ENCODE data around the gene OSBPL2. TPM values are rescaled to one million over a fixed set of nuclear protein-coding genes. Genes with fewer than 3 reads are reported as not detected.

Gene OSBPL2
- total RNA-seq, 2 donors from 2014 or later = 91.6 to 99.5 TPM

DNA sequence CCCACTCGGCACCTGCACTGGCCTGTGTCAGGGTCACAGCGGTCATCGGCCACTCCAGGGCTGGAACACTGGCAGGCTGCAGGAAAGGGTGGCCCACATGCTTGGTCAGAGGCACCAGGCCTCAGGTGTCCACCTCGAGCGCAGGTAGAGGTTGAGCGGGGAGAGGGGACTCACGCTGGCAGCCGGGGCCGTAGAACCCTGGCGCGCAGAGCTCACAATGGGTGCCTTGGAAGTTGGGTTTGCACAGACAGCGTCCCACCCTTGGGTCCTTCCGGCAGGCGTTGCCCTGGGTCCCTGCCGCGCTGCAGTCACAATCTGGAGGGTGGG lies 99.9 kb downstream of the OSBPL2 start:
- DNase-seq (no peak), ATAC-seq (no peak)
- intact Hi-C loops (cut with DNase I, micrococcal nuclease) = no loop called here

DNA sequence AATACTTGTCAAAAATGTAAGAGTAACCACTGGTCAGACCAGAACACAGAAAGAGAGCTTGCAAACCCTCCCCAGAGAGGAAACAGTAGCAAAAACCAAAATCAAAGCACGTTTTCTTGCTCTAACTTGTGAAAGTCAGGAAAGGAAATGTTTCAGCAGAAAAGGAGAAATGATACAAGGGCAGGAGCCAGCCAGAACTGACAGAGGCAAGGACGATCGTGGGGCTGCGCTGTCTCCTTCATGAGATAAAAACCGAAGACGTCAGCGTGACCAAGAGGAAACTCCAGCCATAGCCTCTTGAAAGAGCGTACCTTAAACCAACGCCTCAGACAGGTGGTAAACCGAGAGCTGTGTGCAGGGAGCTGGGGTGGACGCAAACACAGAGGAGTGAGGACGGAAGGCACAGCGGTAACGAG lies 101.3 kb downstream of the OSBPL2 start:
- ATAC-seq (no peak), DNase-seq (no peak)
- intact Hi-C loops (cut with DNase I, micrococcal nuclease) = no loop called here

DNA sequence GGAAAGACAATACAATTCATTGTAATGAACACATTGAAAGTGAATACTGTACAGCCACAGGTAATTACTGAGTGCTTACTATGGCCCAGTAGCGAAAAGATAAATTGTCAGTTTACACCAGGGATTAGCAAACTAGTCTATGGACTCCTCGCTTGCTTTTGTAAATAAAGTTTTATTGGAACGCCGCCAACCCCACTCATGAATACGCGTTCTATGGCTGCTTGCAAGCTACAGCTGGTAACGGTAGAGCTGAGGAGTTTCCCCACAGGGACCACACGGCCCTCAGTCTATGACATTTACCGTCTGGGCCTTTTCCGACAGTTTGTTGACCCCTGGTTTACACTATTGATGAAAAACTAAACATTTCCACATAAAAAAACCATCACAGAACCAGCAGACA lies 104.6 kb downstream of the OSBPL2 start:
- DNase-seq = no peak
- ATAC-seq = no peak
- intact Hi-C loops (cut with DNase I, micrococcal nuclease) = no loop called here

DNA sequence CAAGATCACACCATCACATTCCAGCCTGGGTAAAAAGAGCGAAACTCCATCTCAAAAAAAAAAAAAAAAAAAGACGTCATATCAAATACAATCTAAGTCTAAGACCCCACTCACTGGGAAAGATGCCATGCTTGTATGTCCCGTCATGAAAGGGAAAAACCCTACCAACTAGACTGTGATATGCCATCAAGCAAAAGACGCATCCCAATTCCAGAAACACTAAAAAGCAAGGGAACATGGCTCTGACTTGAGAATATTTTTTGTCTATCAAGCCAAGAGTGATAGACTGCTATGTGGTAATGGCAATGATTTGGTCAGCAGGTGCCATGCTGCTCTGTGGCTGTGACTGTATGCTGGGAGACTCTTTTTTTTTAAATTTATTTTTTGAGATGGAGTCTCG lies 105.8 kb downstream of the OSBPL2 start:
- DNase-seq (no peak), ATAC-seq (no peak)
- intact Hi-C loops (cut with DNase I, micrococcal nuclease) = no loop called here

DNA sequence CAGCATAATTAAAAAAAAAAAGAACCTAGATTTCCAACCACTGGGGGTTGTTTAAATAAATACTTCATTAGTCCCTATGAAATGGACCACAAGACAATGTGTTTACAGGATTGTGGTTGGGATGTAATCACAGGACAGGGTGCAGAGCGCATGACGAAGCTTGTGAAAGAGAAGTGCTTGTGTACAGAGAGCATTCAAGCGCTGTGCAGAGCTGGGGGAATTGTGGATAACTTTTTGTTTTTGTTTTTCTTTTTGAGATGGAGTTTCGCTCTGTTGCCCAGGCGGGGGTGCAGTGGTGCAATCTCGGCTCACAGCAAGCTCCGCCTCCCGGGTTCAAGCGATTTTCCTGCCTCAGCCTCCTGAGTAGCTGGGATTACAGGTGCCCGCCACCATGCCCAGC lies 106.5 kb downstream of the OSBPL2 start:
- intact Hi-C loops (cut with DNase I, micrococcal nuclease) = no loop called here
- ATAC-seq (no peak), DNase-seq (no peak)

Small RNA genes lying within 50 kb of the gene (microRNA-seq; reads per million reads assigned to microRNA genes)
- gene MIR4758 = 0 to 2.7 reads per million in 2 donors

Other genes starting within 250 kb of the OSBPL2 start
- 10 to 100 TPM; 22.1 to 28.2 TPM for gene TAF4, start 172.6 kb upstream of the OSBPL2 start, total RNA-seq
- gene LSM14B, start 116.0 kb upstream of the OSBPL2 start, total RNA-seq = 10 to 100 TPM; 33.0 to 36.3 TPM
- gene PSMA7, start 95.1 kb upstream of the OSBPL2 start, total RNA-seq = 100 to 1,000 TPM; 148 to 178 TPM
- gene SS18L1, start 94.8 kb upstream of the OSBPL2 start, total RNA-seq = 10 to 100 TPM; 11.3 to 17.2 TPM
- 10 to 100 TPM; 26.3 to 34.3 TPM for gene MTG2, start 55.5 kb upstream of the OSBPL2 start, total RNA-seq
- not detected for gene HRH3, start 18.2 kb upstream of the OSBPL2 start, total RNA-seq
- 10 to 100 TPM; 67.2 to 73.1 TPM for gene ADRM1, start 64.5 kb downstream of the OSBPL2 start, total RNA-seq
- 10 to 100 TPM; 18.2 to 45.8 TPM for gene LAMA5, start 128.8 kb downstream of the OSBPL2 start, total RNA-seq
- 1,000 to 10,000 TPM; 1,150 to 1,291 TPM for gene RPS21, start 148.6 kb downstream of the OSBPL2 start, total RNA-seq
- 1 to 10 TPM; 7.8 to 9.5 TPM for gene CABLES2, start 168.8 kb downstream of the OSBPL2 start, total RNA-seq
- 1 to 10 TPM; 4.8 to 6.7 TPM for gene RBBP8NL, start 189.0 kb downstream of the OSBPL2 start, total RNA-seq
- gene GATA5, start 237.5 kb downstream of the OSBPL2 start, total RNA-seq = not detected